NCI-H524 (cell line): ENCODE measurements around the gene ZNF575.

Experiments
- DNase-seq, 2 experiments: peaks; one replicate each; lab custom pipeline; 2025; lab: John Stamatoyannopoulos, UW

The ZNF575 gene

DNA sequence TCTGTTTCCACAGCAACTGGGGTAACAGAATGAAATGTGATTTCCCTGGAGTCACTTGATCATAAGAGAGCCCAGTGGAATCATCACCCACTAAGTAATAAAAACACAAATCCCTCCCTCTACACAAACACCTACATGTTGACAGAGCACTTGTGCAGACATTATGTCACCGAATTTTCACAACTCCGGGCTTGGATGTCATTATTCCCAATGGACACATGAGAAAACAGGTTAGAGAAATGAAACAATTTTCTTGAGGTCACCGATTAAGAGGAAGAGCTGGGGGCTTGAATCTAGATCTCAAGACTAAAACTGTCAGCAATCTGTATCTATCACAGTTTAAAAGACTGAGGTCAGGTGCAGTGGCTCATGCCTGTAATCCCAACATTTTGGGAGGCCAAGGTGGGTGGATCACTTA is 39.2 kb downstream of the ZNF575 start:
- no peak for DNase-seq

DNA sequence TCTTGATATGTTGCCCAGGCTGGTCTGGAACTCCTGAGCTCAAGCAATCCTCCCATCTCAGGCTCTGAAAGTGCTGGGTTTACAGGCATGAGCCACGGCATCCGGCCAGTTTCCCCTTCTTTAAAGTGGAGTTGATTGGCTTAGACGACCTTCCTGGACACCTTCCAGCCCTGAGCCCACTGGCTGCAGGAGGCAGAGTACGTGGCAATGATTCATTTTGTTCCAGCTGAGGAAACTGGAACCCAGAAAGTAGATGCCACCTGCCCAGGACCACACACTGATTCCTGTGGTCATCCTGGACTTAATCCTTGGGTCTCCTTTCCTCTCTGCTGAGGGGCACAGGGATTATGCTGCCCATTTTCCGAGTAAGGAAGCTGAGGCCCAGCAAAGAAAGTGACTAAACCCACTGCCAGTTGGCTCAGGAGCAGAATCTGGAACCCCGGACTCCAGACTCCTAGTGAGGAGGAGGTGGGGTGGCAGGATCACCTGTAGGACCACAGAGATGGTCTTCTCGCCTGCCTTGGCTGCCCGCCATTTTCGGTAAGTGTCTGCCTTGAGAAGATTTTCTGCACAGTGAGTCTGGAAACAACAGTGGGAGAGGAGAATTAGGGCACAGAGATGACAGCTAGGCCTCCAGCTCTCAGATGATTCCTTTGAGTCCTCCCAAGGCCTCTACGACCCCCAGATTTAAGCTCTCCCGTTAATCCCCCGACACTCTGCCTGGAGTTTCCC is 41.6 kb downstream of the ZNF575 start:
- DNase-seq, result no peak

DNA sequence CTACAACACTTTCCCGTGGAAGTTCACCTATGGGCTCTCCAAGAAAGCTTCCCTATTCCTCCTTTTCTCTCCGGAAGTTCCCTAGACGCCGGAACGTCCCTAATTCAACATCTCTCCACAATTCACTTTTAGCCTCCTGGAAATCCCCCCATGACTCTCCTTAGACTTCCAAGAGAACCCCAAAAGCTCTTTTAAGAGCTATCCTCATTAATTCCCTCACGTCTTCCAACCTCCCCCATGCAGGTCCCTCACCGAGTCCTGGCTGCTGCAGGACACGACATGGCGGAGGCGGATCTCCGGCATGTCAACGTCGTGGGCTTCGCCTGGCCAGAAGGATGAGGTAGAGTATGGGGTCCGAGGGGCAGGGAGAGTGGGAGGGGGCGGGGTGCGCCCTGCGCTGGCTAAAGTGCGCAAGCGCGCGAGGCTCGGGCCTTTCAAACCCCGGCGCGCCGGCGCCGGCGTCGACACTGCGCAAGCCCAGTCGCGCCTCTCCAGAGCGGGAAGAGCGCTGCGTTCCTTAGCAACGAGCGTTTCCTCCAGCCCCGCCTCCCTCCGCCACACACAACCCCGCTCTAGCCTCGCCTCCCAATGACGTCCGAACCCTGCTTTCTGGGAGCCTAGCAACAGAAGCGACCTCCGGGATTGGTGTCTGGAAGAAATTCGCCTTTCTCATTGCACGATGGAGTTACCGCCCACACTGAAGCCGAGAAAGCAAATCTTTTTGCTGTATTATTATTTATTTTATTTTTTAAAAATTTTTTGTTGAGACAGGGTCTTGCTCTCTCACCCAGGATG is 42.4 kb downstream of the ZNF575 start, which contains the start of the genes PINLYP and XRCC1:
TSS of gene PINLYP (plus strand) at position 646 of the 795 bp plus-strand sequence. CDS start 1,391 bp downstream, outside the sequence.
TSS of gene XRCC1 (minus strand) at position 372 of the 795 bp plus-strand sequence. CDS start at position 303, 69 bp downstream.
- DNase-seq, result peak; percentile 91 to 96

DNA sequence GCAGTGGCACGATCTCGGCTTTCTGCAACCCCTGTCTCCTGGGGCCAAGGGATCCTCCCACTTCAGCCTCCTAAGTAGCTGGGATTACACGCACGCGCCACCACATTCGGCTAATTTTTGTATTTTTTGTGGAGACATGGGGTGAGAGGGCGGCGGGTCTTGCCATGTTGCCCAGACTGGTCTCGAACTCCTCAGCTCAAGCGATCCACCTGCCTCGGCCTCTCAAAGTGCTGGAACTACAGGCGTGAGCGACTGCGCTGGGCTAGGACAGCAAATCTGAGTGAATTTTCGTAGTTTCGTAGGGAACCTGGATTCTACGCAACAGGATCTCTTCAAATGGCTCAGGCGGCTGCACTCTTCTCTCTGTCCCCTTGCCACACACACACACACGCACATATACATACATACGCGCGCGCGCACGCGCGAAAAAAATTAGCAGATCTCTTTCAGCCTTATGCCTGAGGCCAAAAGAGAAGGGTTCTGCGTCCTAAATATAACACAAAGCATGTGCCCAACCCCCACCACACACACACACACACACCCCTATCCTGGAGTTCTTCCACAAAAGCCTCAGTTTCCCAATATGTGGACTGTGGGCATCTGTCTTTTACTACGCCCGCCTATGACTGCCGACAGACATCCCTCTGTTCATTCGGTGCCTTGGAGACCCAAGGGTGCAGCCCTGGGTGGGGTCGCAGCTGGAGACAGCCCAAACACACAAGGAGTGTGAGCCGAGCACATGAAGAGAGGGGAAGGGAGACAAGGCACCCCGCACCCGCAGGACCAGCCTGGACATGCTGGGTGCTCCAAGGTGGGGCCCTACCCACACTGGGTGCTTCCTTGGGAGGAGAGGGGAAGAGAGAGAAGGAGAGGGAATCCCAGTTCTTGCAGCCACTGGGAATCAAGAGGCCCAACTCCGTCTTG is 43.2 kb downstream of the ZNF575 start:
- DNase-seq, result no peak

DNA sequence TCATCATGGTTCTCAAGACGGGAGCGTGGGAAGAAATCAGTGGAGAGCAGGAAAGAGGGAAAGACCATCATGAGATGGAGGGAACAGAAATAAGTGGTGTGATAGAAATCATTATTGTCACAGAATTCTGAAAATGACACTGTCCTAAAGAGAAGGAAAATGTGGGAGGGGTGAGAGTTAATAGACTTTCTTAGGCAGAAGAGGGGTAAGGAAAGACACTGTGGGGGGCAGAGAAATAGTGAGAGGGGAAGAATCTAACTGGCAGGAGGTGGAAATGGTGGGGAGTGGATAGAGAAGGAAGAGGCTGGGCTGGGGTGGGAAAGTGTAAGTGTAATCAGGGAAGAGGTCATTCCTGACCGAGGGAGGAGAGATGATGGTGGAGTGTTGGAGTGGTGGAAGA is 45.8 kb downstream of the ZNF575 start:
- DNase-seq, result no peak

DNA sequence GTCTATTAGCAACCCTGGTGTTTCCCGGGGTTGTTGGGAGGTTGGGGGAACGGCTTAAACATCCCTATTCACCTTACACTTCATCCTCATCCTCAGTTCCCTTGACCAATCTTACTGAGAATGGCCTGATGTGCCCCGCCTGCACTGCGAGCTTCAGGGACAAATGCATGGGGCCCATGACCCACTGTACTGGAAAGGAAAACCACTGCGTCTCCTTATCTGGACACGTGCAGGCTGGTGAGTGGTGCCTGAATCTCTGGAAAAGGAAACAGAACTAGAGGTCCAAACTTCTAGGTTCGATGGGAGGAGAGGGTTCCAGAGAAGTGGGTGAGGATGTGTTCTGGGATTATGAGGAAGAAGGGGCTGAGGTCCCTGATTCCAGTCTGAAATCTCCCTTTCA is 48.5 kb downstream of the ZNF575 start:
- DNase-seq, result no peak

DNA sequence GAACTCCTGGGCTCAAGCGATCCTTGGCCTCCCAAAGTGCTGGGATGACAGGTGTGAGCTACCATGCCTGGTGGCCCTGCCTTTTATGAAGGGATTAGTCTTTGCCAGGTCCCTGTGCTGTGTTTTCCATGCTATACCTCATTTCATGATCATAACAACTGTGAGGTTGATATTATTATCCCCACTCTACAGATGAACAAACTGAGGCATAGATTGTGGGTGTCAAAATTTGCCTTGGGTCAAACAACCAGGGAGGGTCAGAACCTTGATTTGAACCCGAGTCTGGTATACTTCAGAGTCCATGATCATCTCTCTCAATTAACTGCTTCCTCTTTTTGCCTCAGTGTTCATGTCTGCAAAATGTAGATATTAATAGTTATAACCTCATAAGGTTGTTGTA is 49.5 kb downstream of the ZNF575 start:
- no peak for DNase-seq

DNA sequence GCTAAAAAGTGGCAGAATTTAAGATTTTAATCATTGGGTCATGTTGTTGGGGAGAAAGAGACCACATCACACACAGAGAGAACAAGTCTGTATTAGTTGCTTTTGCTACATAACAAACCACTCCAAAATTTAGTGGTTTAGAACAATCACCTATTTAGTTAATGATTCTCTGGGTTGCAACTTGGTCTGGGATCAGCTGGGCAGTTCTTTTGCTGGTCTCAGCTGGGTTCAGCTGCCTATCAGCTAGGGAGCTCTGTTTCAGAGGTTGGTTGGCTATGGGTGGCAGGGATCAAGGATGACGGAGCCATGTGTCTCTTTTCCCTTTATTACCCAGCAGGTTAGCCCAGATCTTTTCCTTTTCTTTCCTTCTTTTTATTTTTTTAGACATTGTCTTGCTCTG is 51.5 kb downstream of the ZNF575 start:
- DNase-seq, result no peak
